H9 (cell line): ENCODE results near the gene RUNX1. TPM values are rescaled to one million over a fixed set of nuclear protein-coding genes. Genes with fewer than 3 reads are reported as not detected.

Experiments used
- DNase-seq: peaks from one replicate; pipeline ENCODE4 v3.0.0-alpha.2; 2017
- H2AFZ ChIP-seq: one replicate; pipeline ENCODE4 v1.6.1; 2013; ENCODE audit warnings: mild to moderate bottlenecking, low read length, control low read depth, moderate library complexity
- H2AK5ac ChIP-seq: 2 replicates; pipeline ENCODE4 v1.6.1; 2013; ENCODE audit warnings: low read length, control low read depth, mixed read lengths; ENCODE audit not compliant: insufficient read length
- H2BK120ac ChIP-seq: one replicate; pipeline ENCODE4 v1.6.1; 2013; ENCODE audit warnings: low read depth, mild to moderate bottlenecking, low read length, control low read depth, inconsistent platforms; ENCODE audit not compliant: poor library complexity, severe bottlenecking
- H2BK12ac ChIP-seq: 2 replicates; pipeline ENCODE4 v1.6.1; 2013; ENCODE audit warnings: low read length, control low read depth, mixed read lengths, low read depth; ENCODE audit not compliant: insufficient read length
- H2BK15ac ChIP-seq: 2 replicates; pipeline ENCODE4 v1.6.1; 2013; ENCODE audit warnings: low read depth, low read length, control low read depth
- H2BK20ac ChIP-seq: one replicate; pipeline ENCODE4 v1.6.1; 2013; ENCODE audit warnings: low read depth, mild to moderate bottlenecking, low read length, control low read depth, inconsistent platforms; ENCODE audit not compliant: poor library complexity, severe bottlenecking
- H2BK5ac ChIP-seq: 2 replicates; pipeline ENCODE4 v1.6.1; 2013; ENCODE audit warnings: low read length, control low read depth, mixed read lengths; ENCODE audit not compliant: insufficient read length
- H3K14ac ChIP-seq: 2 replicates; pipeline ENCODE4 v1.6.1; 2013; ENCODE audit warnings: low read length, control low read depth; ENCODE audit not compliant: insufficient read depth
- H3K18ac ChIP-seq: 2 replicates; pipeline ENCODE4 v1.6.1; 2013; ENCODE audit warnings: low read depth, mild to moderate bottlenecking, mixed read lengths, low read length, control low read depth; ENCODE audit not compliant: insufficient read length
- H3K23ac ChIP-seq: 2 replicates; pipeline ENCODE4 v1.6.1; 2013; ENCODE audit warnings: low read length, control low read depth, mixed read lengths, low read depth; ENCODE audit not compliant: insufficient read length
- H3K23me2 ChIP-seq: 2 replicates; pipeline ENCODE4 v1.6.1; 2013; ENCODE audit warnings: low read depth, mild to moderate bottlenecking, mixed read lengths, low read length, control low read depth; ENCODE audit not compliant: insufficient read length, poor library complexity, severe bottlenecking
- H3K27ac ChIP-seq: 2 replicates; pipeline ENCODE4 v1.5.1; 2013; ENCODE audit warnings: low read length, control low read depth, mixed read lengths, low read depth; ENCODE audit not compliant: insufficient read length
- H3K27me3 ChIP-seq: 2 replicates; pipeline ENCODE4 v1.6.1; 2013; ENCODE audit warnings: low read length, control low read depth, inconsistent platforms; ENCODE audit not compliant: insufficient read depth
- H3K4ac ChIP-seq: 2 replicates; pipeline ENCODE4 v1.6.1; 2013; ENCODE audit warnings: low read depth, mild to moderate bottlenecking, control low read depth, inconsistent platforms, low read length, moderate library complexity
- H3K4me1 ChIP-seq: 2 replicates; pipeline ENCODE4 v1.6.1; 2013; ENCODE audit warnings: low read length, control low read depth, inconsistent platforms; ENCODE audit not compliant: insufficient read depth
- H3K4me2 ChIP-seq: 2 replicates; pipeline ENCODE4 v1.6.1; 2013; ENCODE audit warnings: low read length, control low read depth, mixed read lengths; ENCODE audit not compliant: insufficient read length, insufficient read depth
- H3K56ac ChIP-seq: 2 replicates; pipeline ENCODE4 v1.6.1; 2013; ENCODE audit warnings: low read depth, mild to moderate bottlenecking, mixed read lengths, low read length, control low read depth; ENCODE audit not compliant: insufficient read length
- H3K79me1 ChIP-seq: 2 replicates; pipeline ENCODE4 v1.6.1; 2013; ENCODE audit warnings: low read depth, mild to moderate bottlenecking, moderate library complexity, low read length, control low read depth, inconsistent platforms; ENCODE audit not compliant: insufficient read depth, poor library complexity, severe bottlenecking
- H3K79me2 ChIP-seq: 2 replicates; pipeline ENCODE4 v1.6.1; 2013; ENCODE audit warnings: low read length, control low read depth, inconsistent platforms; ENCODE audit not compliant: insufficient read depth
- H3K9ac ChIP-seq: 2 replicates; pipeline ENCODE4 v1.6.1; 2013; ENCODE audit warnings: low read length, control low read depth, mixed read lengths; ENCODE audit not compliant: insufficient read length; ENCODE audit errors: extremely low read depth
- H3K9me3 ChIP-seq: one replicate; pipeline ENCODE4 v1.6.1; 2013; ENCODE audit warnings: low read depth, low read length, inconsistent platforms; ENCODE audit not compliant: control insufficient read depth
- H3T11ph ChIP-seq: one replicate; pipeline ENCODE4 v1.6.1; 2013; ENCODE audit warnings: mild to moderate bottlenecking, low read length, control low read depth, inconsistent platforms
- H4K20me1 ChIP-seq: one replicate; pipeline ENCODE4 v1.6.1; 2013; ENCODE audit not compliant: control insufficient read depth, insufficient read length, insufficient read depth
- H4K5ac ChIP-seq: 2 replicates; pipeline ENCODE4 v1.6.1; 2013; ENCODE audit warnings: low read depth, mild to moderate bottlenecking, mixed read lengths, low read length, control low read depth; ENCODE audit not compliant: insufficient read length
- H4K8ac ChIP-seq: replicated peaks from 2 replicates; pipeline ENCODE4 v1.6.1; 2013; ENCODE audit warnings: low read length, control low read depth, mixed read lengths, low read depth; ENCODE audit not compliant: insufficient read length
- H4K91ac ChIP-seq: 2 replicates; pipeline ENCODE4 v1.6.1; 2013; ENCODE audit warnings: low read depth, mild to moderate bottlenecking, moderate library complexity, mixed read lengths, low read length, control low read depth; ENCODE audit not compliant: insufficient read length
- H3K27ac Mint-ChIP-seq, 3 experiments: 2 replicates in 2 of 3; 3 replicates in 1 of 3; pipeline ENCODE4 v1.8.0; 2020 to 2021; ENCODE audit warnings: mixed read lengths in 3 of 3, mild to moderate bottlenecking in 1 of 3, moderate library complexity in 1 of 3
- H3K27me3 Mint-ChIP-seq: 2 replicates; pipeline ENCODE4 v1.8.0; 2021; ENCODE audit warnings: low read depth, mild to moderate bottlenecking, moderate library complexity, mixed read lengths
- H3K36me3 Mint-ChIP-seq, 3 experiments: 2 replicates in 2 of 3; 3 replicates in 1 of 3; pipeline ENCODE4 v1.8.0; 2020 to 2021; ENCODE audit warnings: low read depth in 3 of 3, mixed read lengths in 3 of 3; ENCODE audit not compliant: insufficient read depth in 1 of 3
- H3K4me1 Mint-ChIP-seq, 2 experiments: 2 replicates each; pipeline ENCODE4 v1.8.0; 2020; ENCODE audit warnings: mixed read lengths in 2 of 2
- H3K4me3 Mint-ChIP-seq, 2 experiments: 2 replicates in 1 of 2; 3 replicates in 1 of 2; pipeline ENCODE4 v1.8.0; 2020 to 2021; ENCODE audit warnings: mild to moderate bottlenecking in 2 of 2, mixed read lengths in 2 of 2, moderate library complexity in 1 of 2
- H3K9me3 Mint-ChIP-seq, 2 experiments: 2 replicates in 1 of 2; 3 replicates in 1 of 2; pipeline ENCODE4 v1.8.0; 2020; ENCODE audit warnings: mild to moderate bottlenecking in 2 of 2, mixed read lengths in 2 of 2, moderate library complexity in 1 of 2
- WGBS: extraction: QIAGEN DNeasy Blood & Tissue Kit; methylation state at CpG from one replicate; pipeline ENCODE4 v1.1.7; 2013; ENCODE audit warnings: missing lambda C conversion rate, low lambda C conversion rate, mixed read lengths; ENCODE audit not compliant: insufficient read length; ENCODE audit errors: extremely low coverage; 5-methylcytosine and 5-hydroxymethylcytosine counted together
- total RNA-seq: library from RNA; stranded (reverse); gene quantifications from 2 replicates; pipeline ENCODE4 v1.2.1, GENCODE V29; 2021
- TF ChIP-seq, protein P1 (sequence below): fragments of 200-600 bp; sonication (generic); conservative IDR thresholded peaks from 3 replicates; pipeline ENCODE4 v1.8.0; 2021; ENCODE audit warnings: antibody characterized with exemption, mild to moderate bottlenecking

The RUNX1 gene
- total RNA-seq, 1 experiment from 2014 or later: 0.72 TPM

DNA sequence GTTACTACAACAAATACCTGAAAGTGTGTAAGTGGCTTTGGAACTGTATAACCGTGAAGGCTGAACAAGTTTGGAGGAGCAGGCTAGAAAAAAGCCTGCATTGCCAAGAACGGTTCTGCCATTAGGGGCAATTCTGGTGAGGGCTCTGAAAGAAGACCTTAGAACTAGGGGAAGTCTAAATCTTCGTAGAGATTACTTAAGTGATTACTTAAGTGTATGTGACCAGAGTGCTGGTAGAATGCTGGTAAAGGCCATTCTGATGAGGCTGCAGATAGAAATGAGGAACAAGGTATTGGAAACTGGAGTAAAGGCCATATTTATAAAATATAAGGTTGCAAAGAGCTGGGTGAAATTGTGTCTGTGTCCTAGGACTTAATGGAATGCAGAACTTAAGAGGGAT is 222.3 kb downstream of the RUNX1 start:
- no peak for DNase-seq

More for the DNA sequence above, 222.3 kb downstream of the RUNX1 start:
- H3K9me3 Mint-ChIP-seq: peaks cover 17 to 25% of the 10 kb centered on the region in 2 experiments
- Histone ChIP-seq H3K27ac (no peak overlapping the region), H3K4me1 (no peaks in the 10 kb centered on the region), H3T11ph (no peak overlapping the region), H3K27me3 (no peaks in the 10 kb centered on the region; the same call in 1 of the 2 replicates), H3K9me3 (no peaks in the 10 kb centered on the region), H2BK12ac (no peak overlapping the region), H4K91ac (no peak overlapping the region), H3K4ac (no peak overlapping the region), H2AFZ (no peak overlapping the region), H3K14ac (no peak overlapping the region), H2AK5ac (no peak overlapping the region), H3K79me2 (no peaks in the 10 kb centered on the region), H4K20me1 (no peaks in the 10 kb centered on the region), H3K23me2 (no peaks in the 10 kb centered on the region), H2BK20ac (no peak overlapping the region), H3K79me1 (no peaks in the 10 kb centered on the region), H3K23ac (no peak overlapping the region), H4K5ac (no peak overlapping the region), H3K56ac (no peak overlapping the region), H2BK5ac (no peak overlapping the region), H3K4me2 (no peak overlapping the region), H3K9ac (no peak overlapping the region), H3K18ac (no peak overlapping the region), H2BK120ac (no peak overlapping the region), H4K8ac (no peak overlapping the region), H2BK15ac (no peak overlapping the region)
- no peak overlapping the region for H3K27ac Mint-ChIP-seq
- peaks cover 4% of the 10 kb centered on the region; the same call in 1 of the 2 replicates for H3K27me3 Mint-ChIP-seq
- WGBS: no CpG with 5 or more reads among the region's 3 CpGs
- H3K36me3 Mint-ChIP-seq: peaks cover 0 to 21% (median 7%) of the 10 kb centered on the region in 3 experiments; a peak in 5 of 7 replicates
- TF ChIP-seq, protein P1, sequence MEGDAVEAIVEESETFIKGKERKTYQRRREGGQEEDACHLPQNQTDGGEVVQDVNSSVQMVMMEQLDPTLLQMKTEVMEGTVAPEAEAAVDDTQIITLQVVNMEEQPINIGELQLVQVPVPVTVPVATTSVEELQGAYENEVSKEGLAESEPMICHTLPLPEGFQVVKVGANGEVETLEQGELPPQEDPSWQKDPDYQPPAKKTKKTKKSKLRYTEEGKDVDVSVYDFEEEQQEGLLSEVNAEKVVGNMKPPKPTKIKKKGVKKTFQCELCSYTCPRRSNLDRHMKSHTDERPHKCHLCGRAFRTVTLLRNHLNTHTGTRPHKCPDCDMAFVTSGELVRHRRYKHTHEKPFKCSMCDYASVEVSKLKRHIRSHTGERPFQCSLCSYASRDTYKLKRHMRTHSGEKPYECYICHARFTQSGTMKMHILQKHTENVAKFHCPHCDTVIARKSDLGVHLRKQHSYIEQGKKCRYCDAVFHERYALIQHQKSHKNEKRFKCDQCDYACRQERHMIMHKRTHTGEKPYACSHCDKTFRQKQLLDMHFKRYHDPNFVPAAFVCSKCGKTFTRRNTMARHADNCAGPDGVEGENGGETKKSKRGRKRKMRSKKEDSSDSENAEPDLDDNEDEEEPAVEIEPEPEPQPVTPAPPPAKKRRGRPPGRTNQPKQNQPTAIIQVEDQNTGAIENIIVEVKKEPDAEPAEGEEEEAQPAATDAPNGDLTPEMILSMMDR: no peak
- no peak overlapping the region for H3K4me3 Mint-ChIP-seq
- H3K4me1 Mint-ChIP-seq: peaks cover 17 to 18% of the 10 kb centered on the region in 2 experiments
